H9 (cell line): ENCODE measurements around the gene PPIP5K1. TPM values are rescaled to one million over a fixed set of nuclear protein-coding genes. Genes with fewer than 3 reads are reported as not detected.

ENCODE experiments used
- DNase-seq: peaks from one replicate; pipeline ENCODE4 v3.0.0-alpha.2; 2017
- H2AFZ ChIP-seq: one replicate; pipeline ENCODE4 v1.6.1; 2013; ENCODE audit warnings: mild to moderate bottlenecking, low read length, control low read depth, moderate library complexity
- H2AK5ac ChIP-seq: 2 replicates; pipeline ENCODE4 v1.6.1; 2013; ENCODE audit warnings: low read length, control low read depth, mixed read lengths; ENCODE audit not compliant: insufficient read length
- H2BK120ac ChIP-seq: one replicate; pipeline ENCODE4 v1.6.1; 2013; ENCODE audit warnings: low read depth, mild to moderate bottlenecking, low read length, control low read depth, inconsistent platforms; ENCODE audit not compliant: poor library complexity, severe bottlenecking
- H2BK12ac ChIP-seq: 2 replicates; pipeline ENCODE4 v1.6.1; 2013; ENCODE audit warnings: low read length, control low read depth, mixed read lengths, low read depth; ENCODE audit not compliant: insufficient read length
- H2BK15ac ChIP-seq: 2 replicates; pipeline ENCODE4 v1.6.1; 2013; ENCODE audit warnings: low read depth, low read length, control low read depth
- H2BK20ac ChIP-seq: one replicate; pipeline ENCODE4 v1.6.1; 2013; ENCODE audit warnings: low read depth, mild to moderate bottlenecking, low read length, control low read depth, inconsistent platforms; ENCODE audit not compliant: poor library complexity, severe bottlenecking
- H2BK5ac ChIP-seq: 2 replicates; pipeline ENCODE4 v1.6.1; 2013; ENCODE audit warnings: low read length, control low read depth, mixed read lengths; ENCODE audit not compliant: insufficient read length
- H3K14ac ChIP-seq: 2 replicates; pipeline ENCODE4 v1.6.1; 2013; ENCODE audit warnings: low read length, control low read depth; ENCODE audit not compliant: insufficient read depth
- H3K18ac ChIP-seq: 2 replicates; pipeline ENCODE4 v1.6.1; 2013; ENCODE audit warnings: low read depth, mild to moderate bottlenecking, mixed read lengths, low read length, control low read depth; ENCODE audit not compliant: insufficient read length
- H3K23ac ChIP-seq: 2 replicates; pipeline ENCODE4 v1.6.1; 2013; ENCODE audit warnings: low read length, control low read depth, mixed read lengths, low read depth; ENCODE audit not compliant: insufficient read length
- H3K23me2 ChIP-seq: 2 replicates; pipeline ENCODE4 v1.6.1; 2013; ENCODE audit warnings: low read depth, mild to moderate bottlenecking, mixed read lengths, low read length, control low read depth; ENCODE audit not compliant: insufficient read length, poor library complexity, severe bottlenecking
- H3K27ac ChIP-seq: 2 replicates; pipeline ENCODE4 v1.5.1; 2013; ENCODE audit warnings: low read length, control low read depth, mixed read lengths, low read depth; ENCODE audit not compliant: insufficient read length
- H3K27me3 ChIP-seq: 2 replicates; pipeline ENCODE4 v1.6.1; 2013; ENCODE audit warnings: low read length, control low read depth, inconsistent platforms; ENCODE audit not compliant: insufficient read depth
- H3K4ac ChIP-seq: 2 replicates; pipeline ENCODE4 v1.6.1; 2013; ENCODE audit warnings: low read depth, mild to moderate bottlenecking, control low read depth, inconsistent platforms, low read length, moderate library complexity
- H3K4me1 ChIP-seq: 2 replicates; pipeline ENCODE4 v1.6.1; 2013; ENCODE audit warnings: low read length, control low read depth, inconsistent platforms; ENCODE audit not compliant: insufficient read depth
- H3K4me2 ChIP-seq: 2 replicates; pipeline ENCODE4 v1.6.1; 2013; ENCODE audit warnings: low read length, control low read depth, mixed read lengths; ENCODE audit not compliant: insufficient read length, insufficient read depth
- H3K56ac ChIP-seq: 2 replicates; pipeline ENCODE4 v1.6.1; 2013; ENCODE audit warnings: low read depth, mild to moderate bottlenecking, mixed read lengths, low read length, control low read depth; ENCODE audit not compliant: insufficient read length
- H3K79me1 ChIP-seq: 2 replicates; pipeline ENCODE4 v1.6.1; 2013; ENCODE audit warnings: low read depth, mild to moderate bottlenecking, moderate library complexity, low read length, control low read depth, inconsistent platforms; ENCODE audit not compliant: insufficient read depth, poor library complexity, severe bottlenecking
- H3K79me2 ChIP-seq: 2 replicates; pipeline ENCODE4 v1.6.1; 2013; ENCODE audit warnings: low read length, control low read depth, inconsistent platforms; ENCODE audit not compliant: insufficient read depth
- H3K9ac ChIP-seq: 2 replicates; pipeline ENCODE4 v1.6.1; 2013; ENCODE audit warnings: low read length, control low read depth, mixed read lengths; ENCODE audit not compliant: insufficient read length; ENCODE audit errors: extremely low read depth
- H3K9me3 ChIP-seq: one replicate; pipeline ENCODE4 v1.6.1; 2013; ENCODE audit warnings: low read depth, low read length, inconsistent platforms; ENCODE audit not compliant: control insufficient read depth
- H3T11ph ChIP-seq: one replicate; pipeline ENCODE4 v1.6.1; 2013; ENCODE audit warnings: mild to moderate bottlenecking, low read length, control low read depth, inconsistent platforms
- H4K20me1 ChIP-seq: one replicate; pipeline ENCODE4 v1.6.1; 2013; ENCODE audit not compliant: control insufficient read depth, insufficient read length, insufficient read depth
- H4K5ac ChIP-seq: 2 replicates; pipeline ENCODE4 v1.6.1; 2013; ENCODE audit warnings: low read depth, mild to moderate bottlenecking, mixed read lengths, low read length, control low read depth; ENCODE audit not compliant: insufficient read length
- H4K8ac ChIP-seq: replicated peaks from 2 replicates; pipeline ENCODE4 v1.6.1; 2013; ENCODE audit warnings: low read length, control low read depth, mixed read lengths, low read depth; ENCODE audit not compliant: insufficient read length
- H4K91ac ChIP-seq: 2 replicates; pipeline ENCODE4 v1.6.1; 2013; ENCODE audit warnings: low read depth, mild to moderate bottlenecking, moderate library complexity, mixed read lengths, low read length, control low read depth; ENCODE audit not compliant: insufficient read length
- H3K27ac Mint-ChIP-seq, 3 experiments: 2 replicates in 2 of 3; 3 replicates in 1 of 3; pipeline ENCODE4 v1.8.0; 2020 to 2021; ENCODE audit warnings: mixed read lengths in 3 of 3, mild to moderate bottlenecking in 1 of 3, moderate library complexity in 1 of 3
- H3K27me3 Mint-ChIP-seq: 2 replicates; pipeline ENCODE4 v1.8.0; 2021; ENCODE audit warnings: low read depth, mild to moderate bottlenecking, moderate library complexity, mixed read lengths
- H3K36me3 Mint-ChIP-seq, 3 experiments: 2 replicates in 2 of 3; 3 replicates in 1 of 3; pipeline ENCODE4 v1.8.0; 2020 to 2021; ENCODE audit warnings: low read depth in 3 of 3, mixed read lengths in 3 of 3; ENCODE audit not compliant: insufficient read depth in 1 of 3
- H3K4me1 Mint-ChIP-seq, 2 experiments: 2 replicates each; pipeline ENCODE4 v1.8.0; 2020; ENCODE audit warnings: mixed read lengths in 2 of 2
- H3K4me3 Mint-ChIP-seq, 2 experiments: 2 replicates in 1 of 2; 3 replicates in 1 of 2; pipeline ENCODE4 v1.8.0; 2020 to 2021; ENCODE audit warnings: mild to moderate bottlenecking in 2 of 2, mixed read lengths in 2 of 2, moderate library complexity in 1 of 2
- H3K9me3 Mint-ChIP-seq, 2 experiments: 2 replicates in 1 of 2; 3 replicates in 1 of 2; pipeline ENCODE4 v1.8.0; 2020; ENCODE audit warnings: mild to moderate bottlenecking in 2 of 2, mixed read lengths in 2 of 2, moderate library complexity in 1 of 2
- CTCF ChIP-seq: fragments of 200-600 bp; sonication (generic); conservative IDR thresholded peaks from 3 replicates; pipeline ENCODE4 v1.8.0; 2021; ENCODE audit warnings: antibody characterized with exemption, mild to moderate bottlenecking
- WGBS: extraction: QIAGEN DNeasy Blood & Tissue Kit; methylation state at CpG from one replicate; pipeline ENCODE4 v1.1.7; 2013; ENCODE audit warnings: missing lambda C conversion rate, low lambda C conversion rate, mixed read lengths; ENCODE audit not compliant: insufficient read length; ENCODE audit errors: extremely low coverage; 5-methylcytosine and 5-hydroxymethylcytosine counted together
- total RNA-seq: library from RNA; stranded (reverse); gene quantifications from 2 replicates; pipeline ENCODE4 v1.2.1, GENCODE V29; 2021

Gene PPIP5K1
- total RNA-seq, 1 experiment from 2014 or later = 28.5 TPM

DNA sequence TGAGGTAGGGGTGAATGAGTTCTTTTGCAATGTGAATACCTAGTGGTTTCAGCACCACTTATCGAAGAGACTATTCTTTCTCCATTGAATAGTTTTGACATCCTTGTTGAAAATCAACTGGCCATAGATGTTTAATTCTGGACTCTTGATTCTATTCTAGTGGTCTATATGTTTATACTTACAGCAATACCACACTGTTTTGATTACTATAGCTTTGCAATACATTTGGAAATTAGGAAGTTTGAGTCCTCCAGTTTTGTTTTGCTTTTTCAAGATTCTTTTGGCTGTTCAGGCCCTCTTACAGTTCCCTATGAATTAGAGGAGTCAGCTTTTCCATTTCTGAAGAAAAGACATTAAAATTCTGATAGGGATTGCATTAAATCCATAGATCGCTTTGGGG, 42.5 kb downstream of the PPIP5K1 start:
- no peak for DNase-seq
- H3K23ac ChIP-seq = no peak overlapping the region
- no peak overlapping the region for H3K14ac ChIP-seq
- no peak overlapping the region for H2BK15ac ChIP-seq
- no peaks in the 10 kb centered on the region for H3K79me1 ChIP-seq
- peaks cover 0 to 8% of the 10 kb centered on the region in 2 experiments; a peak in 3 of 5 replicates for H3K9me3 Mint-ChIP-seq
- H3K4me3 Mint-ChIP-seq = no peak overlapping the region
- TF ChIP-seq CTCF = no peak
- H4K8ac ChIP-seq = no peak overlapping the region
- H3K79me2 ChIP-seq = no peaks in the 10 kb centered on the region
- no peak overlapping the region for H2BK120ac ChIP-seq
- no peaks in the 10 kb centered on the region for H3K27me3 Mint-ChIP-seq
- H3K9ac ChIP-seq = no peak overlapping the region
- no peak overlapping the region for H3K18ac ChIP-seq
- no CpG with 5 or more reads among the region's 2 CpGs for WGBS
- no peaks in the 10 kb centered on the region for H3K27me3 ChIP-seq
- H2BK12ac ChIP-seq = no peak overlapping the region
- no peak overlapping the region for H4K5ac ChIP-seq
- H2BK20ac ChIP-seq = no peak overlapping the region
- peaks cover 3 to 12% (median 5%) of the 10 kb centered on the region in 3 experiments; a peak in 5 of 7 replicates for H3K36me3 Mint-ChIP-seq
- no peaks in the 10 kb centered on the region for H3K4me1 Mint-ChIP-seq
- H3K4me1 ChIP-seq = no peaks in the 10 kb centered on the region
- no peak overlapping the region; a peak in 1 of 7 replicates for H3K27ac Mint-ChIP-seq
- no peak overlapping the region for H3K4me2 ChIP-seq
- no peak overlapping the region for H2AK5ac ChIP-seq
- H3K56ac ChIP-seq = no peak overlapping the region
- H3K9me3 ChIP-seq = no peaks in the 10 kb centered on the region
- H4K20me1 ChIP-seq = no peaks in the 10 kb centered on the region
- no peak overlapping the region for H3K27ac ChIP-seq
- no peak overlapping the region for H3K4ac ChIP-seq
- H2AFZ ChIP-seq = no peak overlapping the region
- no peak overlapping the region for H2BK5ac ChIP-seq
- no peaks in the 10 kb centered on the region for H3K23me2 ChIP-seq
- no peak overlapping the region for H4K91ac ChIP-seq
- H3T11ph ChIP-seq = no peak overlapping the region
